ENCODE measurements around the gene IGSF9.

Gene IGSF9

GRCh38 chr1:159972443-159973205, 27.2 kb upstream of the IGSF9 start:
- no peak for DNase-seq

- no peak for DNase-seq
Measured at GRCh38 chr1:159970932-159971342, 25.5 kb upstream of the IGSF9 start.

- no peak for DNase-seq
Measured at GRCh38 chr1:159968901-159969300, 23.5 kb upstream of the IGSF9 start.

DNA sequence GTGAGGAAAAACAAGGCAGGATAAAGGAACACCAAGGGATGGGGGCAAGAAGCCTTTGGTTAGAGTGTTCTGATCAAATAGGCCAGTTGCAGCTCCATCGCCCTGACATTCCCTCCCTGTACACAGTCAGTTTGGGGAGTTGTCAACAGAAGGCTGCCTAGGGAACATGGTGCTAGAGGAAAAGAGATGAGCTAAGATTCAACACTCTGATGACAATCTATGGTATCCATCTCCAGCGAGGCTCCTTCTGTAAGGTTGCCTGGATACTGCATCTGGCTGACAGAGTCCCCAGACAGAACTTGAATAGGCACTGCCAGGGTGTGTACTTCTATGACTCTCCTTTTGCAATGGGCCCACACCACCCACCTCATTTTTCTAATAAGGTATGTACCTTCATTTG, 19.9 kb upstream of the IGSF9 start:
- DNase-seq = no peak

- no peak for DNase-seq
Measured at GRCh38 chr1:159964144-159964543, 18.7 kb upstream of the IGSF9 start.

GRCh38 chr1:159962176-159962575, 16.8 kb upstream of the IGSF9 start:
- no peak for DNase-seq

- DNase-seq = no peak
Measured at GRCh38 chr1:159961636-159962035, 16.2 kb upstream of the IGSF9 start.

DNA sequence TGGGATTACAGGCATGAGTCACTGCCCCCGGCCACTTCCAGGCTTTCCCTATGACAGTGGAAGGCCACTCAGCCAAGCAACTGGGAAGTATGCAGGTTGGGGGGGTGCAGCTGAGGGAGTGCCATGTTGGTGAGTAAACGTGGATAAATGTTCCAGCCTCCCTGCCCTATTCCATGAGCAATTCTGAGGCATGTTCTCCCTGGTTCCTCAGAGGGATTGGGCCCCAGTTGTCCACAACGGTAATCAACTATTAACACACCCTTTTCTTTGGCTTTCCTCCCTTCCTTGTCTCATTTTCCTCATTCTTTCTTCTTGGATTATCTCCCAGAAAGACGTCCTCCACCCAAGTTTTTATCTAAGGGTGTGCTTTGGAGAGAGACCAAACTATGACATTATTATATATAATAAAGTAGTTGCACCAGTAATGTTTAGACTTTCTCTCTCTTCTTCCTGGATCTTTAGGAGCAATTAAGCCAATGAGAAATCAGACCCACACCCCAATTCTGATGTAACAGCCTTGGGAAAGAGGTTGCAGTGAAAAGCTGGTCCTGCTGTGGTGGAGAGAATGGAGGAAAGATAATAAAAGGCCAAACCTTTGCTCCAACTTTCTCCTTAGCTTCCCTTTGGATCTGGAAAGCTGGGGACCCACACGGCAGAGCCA, 15.4 kb upstream of the IGSF9 start:
- DNase-seq = peak; percentile 54

DNA sequence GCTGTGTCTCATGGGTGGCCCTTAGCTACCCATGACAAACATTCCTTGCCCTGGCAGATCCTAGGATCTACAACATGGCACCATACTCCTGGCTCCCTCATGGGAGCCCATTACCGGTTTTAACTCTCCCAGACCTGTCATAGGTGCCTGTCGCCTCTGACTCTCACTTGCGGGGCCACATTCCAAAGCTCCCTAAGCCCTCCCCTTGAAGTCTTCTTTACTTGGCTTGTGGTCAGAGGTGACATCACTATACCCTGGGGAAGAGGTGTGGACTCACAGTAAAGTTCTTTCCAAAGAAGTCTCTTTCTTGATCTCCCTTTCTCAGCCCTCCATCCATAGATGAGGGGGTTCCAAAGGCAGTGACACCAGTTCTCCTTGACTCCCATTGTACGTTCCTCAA, 14.0 kb upstream of the IGSF9 start:
- DNase-seq = no peak

GRCh38 chr1:159958719-159959380, 13.4 kb upstream of the IGSF9 start:
- no peak for DNase-seq

GRCh38 chr1:159957824-159958268, 12.4 kb upstream of the IGSF9 start:
- DNase-seq = no peak

- no peak for DNase-seq
Measured at GRCh38 chr1:159955456-159955855, 10.0 kb upstream of the IGSF9 start.

DNA sequence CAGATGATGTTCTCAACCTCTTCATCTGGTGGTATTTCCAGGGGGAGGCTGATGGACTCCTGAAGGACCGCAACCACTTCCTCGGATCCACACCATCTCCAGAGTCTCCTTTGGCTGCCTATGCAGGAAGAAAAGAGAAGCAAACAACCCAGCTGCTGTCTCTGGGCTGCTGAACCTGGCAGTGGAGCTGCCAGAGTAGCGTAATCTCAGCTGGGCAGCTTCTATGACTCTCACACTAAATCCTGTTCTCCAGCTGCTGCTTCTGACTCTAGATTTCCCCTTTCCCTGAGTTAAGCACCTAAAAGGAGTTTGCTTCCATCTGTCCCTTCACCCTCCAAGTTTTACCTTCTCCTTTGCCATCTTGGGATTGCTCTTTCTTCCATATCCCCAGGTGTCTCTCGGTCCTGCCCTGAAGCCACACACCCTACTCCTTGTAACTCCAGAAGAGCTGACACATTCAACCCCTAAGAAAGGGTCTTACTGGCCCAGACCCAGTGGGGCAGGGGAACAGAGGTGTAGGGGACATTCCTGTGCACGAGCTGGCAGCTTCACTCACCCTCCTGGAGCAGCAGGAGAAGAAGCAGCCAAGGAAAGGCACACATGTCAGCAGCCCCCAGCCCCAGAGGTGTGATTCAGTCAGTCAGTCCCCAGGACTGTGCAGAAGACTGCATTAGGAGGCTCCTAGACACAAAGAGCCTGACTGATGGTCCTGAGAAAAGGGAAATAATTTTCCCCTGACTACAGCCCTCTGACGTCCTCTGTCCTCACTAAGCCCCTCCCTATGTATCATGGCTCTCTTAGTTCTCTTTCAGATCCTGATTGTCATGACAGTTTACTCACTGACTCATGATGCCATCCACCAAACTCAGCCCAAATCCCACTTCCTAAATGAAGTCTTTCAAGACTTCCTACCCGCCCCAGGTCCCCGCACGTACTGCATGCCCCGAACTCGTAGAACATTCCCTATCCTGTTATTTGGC, 8.4 kb upstream of the IGSF9 start, which contains the start of gene SLAMF9:
SLAMF9 (minus strand) TSS at position 702 of the 980 bp plus-strand sequence; CDS start at position 602, 100 bp downstream.
- no peak for DNase-seq

DNA sequence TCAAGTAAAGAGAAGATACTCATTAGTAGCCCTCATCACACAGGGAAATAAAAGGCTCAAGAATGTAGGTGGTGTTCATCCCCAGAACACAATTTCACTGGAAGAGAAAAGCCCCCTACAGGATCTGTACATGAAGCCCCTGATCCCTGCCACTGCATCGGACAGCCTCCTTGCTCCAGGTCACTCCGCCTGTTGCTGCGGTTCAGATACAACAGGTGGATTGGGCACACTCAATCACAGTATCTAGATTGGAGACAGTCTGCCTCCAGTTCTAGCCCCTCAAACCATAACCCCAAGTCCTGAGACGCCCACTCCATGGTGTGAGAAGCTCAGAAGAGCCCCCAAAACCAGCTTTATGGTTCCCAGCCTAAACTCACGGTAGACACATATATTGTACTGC, 7.5 kb upstream of the IGSF9 start:
- DNase-seq = no peak

DNA sequence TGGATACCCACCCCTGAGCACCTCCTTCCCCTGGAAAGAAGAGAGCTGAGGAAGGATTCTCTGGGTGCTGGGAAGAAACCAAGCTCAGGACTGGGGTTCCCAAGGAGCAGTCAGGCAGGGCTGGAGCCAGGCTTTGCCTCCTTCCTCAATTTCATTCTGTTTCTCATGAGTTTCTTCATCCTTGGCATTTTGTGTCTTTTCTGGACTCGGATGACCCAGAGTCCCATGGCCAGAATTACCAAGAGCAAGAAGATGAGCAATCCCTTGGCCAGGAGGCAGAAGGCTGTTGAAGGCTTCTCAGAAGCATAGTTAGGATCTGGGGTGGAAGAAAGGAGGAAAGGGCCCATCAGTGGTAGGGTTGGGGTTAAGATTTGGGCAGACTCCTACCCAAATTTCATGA, 6.1 kb upstream of the IGSF9 start:
- DNase-seq = no peak

DNA sequence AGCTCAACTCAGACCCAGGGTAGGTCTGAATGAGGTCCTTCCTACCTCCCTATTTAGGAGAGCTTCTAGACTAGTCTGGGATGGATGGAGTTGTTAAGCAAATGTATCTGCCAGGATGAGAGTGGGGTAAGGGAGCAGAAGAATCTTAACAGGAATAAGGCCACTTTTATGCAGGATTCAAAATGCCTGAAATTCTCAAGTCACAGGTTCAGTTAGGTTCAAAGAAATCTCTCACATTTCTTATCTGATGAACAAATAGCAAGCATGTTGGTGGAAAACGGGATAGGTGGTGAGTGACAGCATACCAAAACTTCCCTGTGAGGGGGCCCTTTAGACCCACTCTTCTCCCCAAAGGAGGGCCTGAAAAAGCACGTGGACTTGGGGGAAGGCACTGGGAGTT, 5.6 kb upstream of the IGSF9 start:
- DNase-seq = no peak

DNA sequence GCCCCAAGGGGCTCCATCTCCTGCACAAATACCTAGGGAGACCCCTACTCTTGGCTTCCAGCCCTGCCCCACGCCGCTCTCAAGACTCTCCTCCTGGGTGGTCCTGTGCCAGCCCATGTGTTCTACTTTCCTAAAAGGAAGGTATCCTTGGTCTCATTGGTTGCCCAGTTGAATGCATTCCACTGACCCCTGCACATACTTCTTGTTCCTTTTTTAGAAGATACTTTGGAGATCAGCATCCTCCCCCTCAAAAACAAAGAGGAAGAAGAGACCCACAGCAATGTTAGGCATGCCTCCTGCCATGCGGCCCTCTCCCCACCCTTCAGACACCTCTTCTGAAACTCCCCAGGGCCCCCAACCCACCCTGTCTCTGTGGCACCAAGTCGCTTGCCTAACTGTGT, 4.6 kb upstream of the IGSF9 start:
- no peak for DNase-seq

DNA sequence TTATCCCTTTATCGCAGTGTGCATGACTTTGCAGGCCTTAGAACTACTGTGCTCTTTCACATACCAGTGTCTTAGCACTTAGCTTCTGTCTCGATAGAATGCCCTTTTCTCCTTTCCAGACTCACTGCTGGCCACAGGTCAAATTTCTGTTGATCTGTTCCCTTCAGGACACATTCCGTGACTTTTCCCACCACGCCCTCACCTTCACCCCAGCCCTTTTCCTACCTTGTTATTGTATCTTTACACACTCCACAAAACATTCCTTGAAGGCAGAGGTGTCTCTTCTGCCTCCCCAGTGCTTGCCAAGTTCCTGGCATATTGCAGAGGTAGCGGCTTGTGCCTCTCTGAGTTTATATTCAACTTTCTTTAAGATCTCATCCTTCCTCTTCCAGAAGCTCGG, 3.7 kb upstream of the IGSF9 start:
- no peak for DNase-seq

DNA sequence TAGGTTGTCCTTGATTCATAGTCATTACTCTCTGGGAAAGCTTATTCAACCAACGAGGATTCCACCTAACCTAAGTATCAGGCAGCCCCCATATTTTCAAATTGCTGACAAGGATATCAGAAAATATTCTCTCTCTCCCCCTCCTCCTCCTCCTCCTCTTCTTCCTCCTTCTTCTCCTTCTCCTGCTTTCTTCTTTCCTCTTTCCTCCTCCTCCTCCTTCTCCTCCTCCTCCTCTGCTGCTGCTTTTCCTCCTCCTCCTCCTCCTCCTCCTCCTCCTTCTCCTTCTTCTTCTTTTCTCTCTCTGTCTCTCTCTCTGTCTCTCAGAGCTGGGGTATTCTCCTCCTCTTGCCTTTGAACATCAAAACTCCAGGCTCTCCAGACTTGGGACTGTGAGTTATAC, 2.5 kb upstream of the IGSF9 start:
- DNase-seq = no peak

- DNase-seq = no peak
Measured at GRCh38 chr1:159946242-159947187, 1.1 kb upstream of the IGSF9 start.

Data from left hindlimb (tissue), 1 donor.